Heart right ventricle (tissue), 16 donors: ENCODE measurements around the gene PHYKPL. TPM values are rescaled to one million over a fixed set of nuclear protein-coding genes. Genes with fewer than 3 reads are reported as not detected.
"Not testable (repeated sequence)": the region's sequence is repeated elsewhere in the genome, so short reads cannot be mapped to it uniquely, and the experiment has no call there.

Experiments
- ATAC-seq, 8 donors: fragments of 200-7000 bp; cut with Tn5 transposase; one replicate each; pipeline ENCODE4 v1.9.1; 2020; ENCODE audit warnings: mild to moderate bottlenecking in 8 of 8, moderate library complexity in 8 of 8, moderate number of reproducible peaks in 1 of 8
- DNase-seq, 2 donors: peaks; one replicate each; pipeline ENCODE4 v3.0.0-alpha.2; 2020
- H3K27ac ChIP-seq, 10 donors: fragments of 200-600 bp; sonication (generic) in 2 of 10; one replicate each; pipeline versions ENCODE4 v1.5.0 to v1.8.0; 2020 to 2022; ENCODE audit warnings: mild to moderate bottlenecking in 3 of 10
- H3K27me3 ChIP-seq, 7 donors: fragments of 200-600 bp; one replicate each; pipeline ENCODE4 v1.8.0; 2021 to 2022; ENCODE audit warnings: mild to moderate bottlenecking in 2 of 7
- H3K36me3 ChIP-seq, 9 donors: fragments of 200-600 bp; sonication (generic) in 1 of 9; one replicate each; pipeline versions ENCODE4 v1.5.0 to v1.8.0; 2020 to 2022; ENCODE audit warnings: mild to moderate bottlenecking in 2 of 9
- H3K4me1 ChIP-seq, 9 donors: fragments of 200-600 bp; sonication (generic) in 1 of 9; one replicate each; pipeline versions ENCODE4 v1.5.0 to v1.8.0; 2020 to 2022; ENCODE audit warnings: mild to moderate bottlenecking in 4 of 9
- H3K4me3 ChIP-seq, 10 donors: fragments of 200-600 bp; sonication (generic) in 2 of 10; one replicate each; pipeline versions ENCODE4 v1.5.0 to v1.8.0; 2020 to 2022; ENCODE audit warnings: mild to moderate bottlenecking in 7 of 10, moderate library complexity in 2 of 10
- H3K9me3 ChIP-seq, 11 donors: fragments of 200-600 bp in 10 of 11; sonication (generic) in 2 of 11; one replicate each; pipeline versions ENCODE4 v1.5.0 to v1.8.0; 2013 to 2022; ENCODE audit warnings: mild to moderate bottlenecking in 2 of 11, control low read depth in 1 of 11, moderate library complexity in 1 of 11
- CTCF ChIP-seq, 9 donors: fragments of 200-600 bp; sonication (generic) in 2 of 9; IDR thresholded peaks; one replicate each; pipeline versions ENCODE4 v1.5.0 to v1.8.0; 2021 to 2022; ENCODE audit warnings: antibody characterized with exemption in 9 of 9, mild to moderate bottlenecking in 5 of 9, moderate library complexity in 1 of 9
- WGBS, 2 donors: extraction: QIAGEN DNeasy Blood & Tissue Kit; methylation state at CpG; one replicate each; pipeline ENCODE4 v1.1.7; 2013; ENCODE audit warnings: inconsistent platforms in 1 of 2; 5-methylcytosine and 5-hydroxymethylcytosine counted together
- intact Hi-C, 10 donors: fragments of 100-400 bp; cut with DNase I; formaldehyde crosslinking; loops; one replicate each; pipeline versions ENCODE4 v1.11.1 to v1.14.2; 2022
- polyA plus RNA-seq, 2 donors: library from polyadenylated mRNA; stranded (reverse); fragments of 200-250 nt; gene quantifications; one replicate each; pipeline ENCODE4 v1.2.3, GENCODE V29; 2013
- total RNA-seq, 10 donors: library from RNA; stranded (reverse); fragmentation: NEBNext Ultra II Directional in 3 of 10; extraction: Animal tissue kit (Norgen Biotek cat#: 25700) in 3 of 10; gene quantifications; one replicate each; pipeline versions ENCODE4 v1.2.1 to v1.2.4, GENCODE V29; 2021 to 2023
- donor health status: Arrhythmogenic right ventricular cardiomyopathy.
- donor health status: ischemic (EF 13 %, LVEDD 7.1; RV severe dilation, severe dysfunction).
- donor health status: healthy with polysubstance abuse.
- donor health status: DM: no; HTN: yes; CAD: no.
- donor health status: DM: no; HTN: no; CAD: no.
- donor health status: ischemic (EF 25% LVEDD 6.9; RV normal size, moderate dysfunction).
- donor health status: ischemic (EF 25% LVEDD 5.7; RV mildly dilated, moderate dysfunction).
- donor health status: healthy.
- donor health status: DM: yes; HTN: yes; CAD: no.
- donor health status: Ischemic cardiomyopathy.
- donor health status: ischemic (EF 35%, LVEDD 5.7; RV mildly dilated, moderate dysfunction).
- donor health status: nonischemic (EF 11% LVEDD 7.7; RV severe dilation, severe dysfunction).
- donor health status: DM: yes; HTN: yes; CAD: no.
- donor health status: PGD.
- donor health status: ischemic (EF 29% LVEDD 5.4; RV normal size, mild dysfunction).
- donor health status: nonischemic (EF 23%, LVEDD 6.1; RV moderate dilation, normal function).

Gene PHYKPL
- total and polyA plus RNA-seq, 12 donors, result 24.8 to 59.8 (median 37.3) TPM

- no peak overlapping the region for H3K27ac ChIP-seq
- no peak overlapping the region for H3K4me3 ChIP-seq
- TF ChIP-seq CTCF (IDR thresholded peaks at IDR 0.05), result no peak
- no peaks in the 10 kb centered on the region for H3K36me3 ChIP-seq
- H3K9me3 ChIP-seq, result no peaks in the 10 kb centered on the region
- no peaks in the 10 kb centered on the region for H3K4me1 ChIP-seq
- no peak for ATAC-seq
- no peaks in the 10 kb centered on the region for H3K27me3 ChIP-seq
- DNase-seq, result no peak
- intact Hi-C loops, result no loop called here
- WGBS, 2 donors, result 81 to 86% methylated on average over 19 of the region's 19 CpGs
Observed at GRCh38 chr5:178256746-178257145, 24.1 kb upstream of the PHYKPL start.

GRCh38 chr5:178253632-178254031 lies 21.0 kb upstream of the PHYKPL start:
- H3K4me3 ChIP-seq, DNase-seq, H3K4me1 ChIP-seq, H3K9me3 ChIP-seq, intact Hi-C loops, H3K27ac ChIP-seq, H3K36me3 ChIP-seq, H3K27me3 ChIP-seq, ATAC-seq: not testable (repeated sequence)
- 90 to 91% methylated on average over 18 of the region's 18 CpGs for WGBS, 2 donors

GRCh38 chr5:178252258-178252657 lies 19.7 kb upstream of the PHYKPL start:
- Histone ChIP-seq H3K36me3 (no peaks in the 10 kb centered on the region), H3K9me3 (no peaks in the 10 kb centered on the region), H3K4me1 (peaks cover 0 to 10% (median 0%) of the 10 kb centered on the region in 9 donors), H3K27me3 (no peaks in the 10 kb centered on the region), H3K27ac (no peak overlapping the region), H3K4me3 (no peak overlapping the region)
- intact Hi-C loops, result no loop called here
- TF ChIP-seq CTCF (IDR thresholded peaks at IDR 0.05), result no peak
- WGBS, 2 donors, result 58 to 65% methylated on average over 8 of the region's 8 CpGs
- ATAC-seq (peak in 1 of 8 donors; percentile 4), DNase-seq (no peak)

- DNase-seq, result no peak
- no peaks in the 10 kb centered on the region for H3K27me3 ChIP-seq
- 54 to 61% methylated on average over 6 of the region's 6 CpGs for WGBS, 2 donors
- H3K27ac ChIP-seq, result peak overlapping the region in 2 of 10 donors; percentile 45 to 58
- intact Hi-C loops, result no loop called here
- TF ChIP-seq CTCF (IDR thresholded peaks at IDR 0.05), result no peak
- ATAC-seq, result peak in 2 of 8 donors; percentile 40 to 43
- no peak overlapping the region for H3K4me3 ChIP-seq
- H3K36me3 ChIP-seq, result no peaks in the 10 kb centered on the region
- H3K9me3 ChIP-seq, result no peaks in the 10 kb centered on the region
- peaks cover 0 to 10% (median 0%) of the 10 kb centered on the region in 9 donors for H3K4me1 ChIP-seq
Observed at GRCh38 chr5:178250263-178250662, 17.7 kb upstream of the PHYKPL start.

GRCh38 chr5:178249191-178249989 lies 16.8 kb upstream of the PHYKPL start:
- no peaks in the 10 kb centered on the region for H3K27me3 ChIP-seq
- DNase-seq (peak in 1 of 2 donors; percentile 41), ATAC-seq (peak in 6 of 8 donors; percentile 65 to 87 (median 78))
- peak overlapping the region in 2 of 10 donors; percentile 45 to 58 for H3K27ac ChIP-seq
- WGBS, 2 donors, result 72 to 76% methylated on average over 13 of the region's 13 CpGs
- no peak for TF ChIP-seq CTCF (IDR thresholded peaks at IDR 0.05)
- no peak overlapping the region for H3K4me3 ChIP-seq
- peaks cover 0 to 10% (median 0%) of the 10 kb centered on the region in 9 donors for H3K4me1 ChIP-seq
- intact Hi-C loops, result no loop called here
- no peaks in the 10 kb centered on the region for H3K9me3 ChIP-seq
- no peaks in the 10 kb centered on the region for H3K36me3 ChIP-seq
